Glutamatergic neuron (in vitro differentiated cells): ENCODE results near the gene PGP. TPM values are rescaled to one million over a fixed set of nuclear protein-coding genes. Genes with fewer than 3 reads are reported as not detected.

Experiments used
- DNase-seq: peaks from one replicate; pipeline ENCODE4 v3.0.0; 2022
- H3K27ac Mint-ChIP-seq: one replicate; pipeline ENCODE4 v1.8.0; 2020; ENCODE audit warnings: mild to moderate bottlenecking, mixed read lengths, inconsistent platforms; ENCODE audit not compliant: unreplicated experiment
- H3K27me3 Mint-ChIP-seq: one replicate; pipeline ENCODE4 v1.8.0; 2020; ENCODE audit warnings: mild to moderate bottlenecking, moderate library complexity, mixed read lengths, inconsistent platforms; ENCODE audit not compliant: unreplicated experiment
- H3K36me3 Mint-ChIP-seq: one replicate; pipeline ENCODE4 v1.8.0; 2020; ENCODE audit warnings: mild to moderate bottlenecking, mixed read lengths, inconsistent platforms; ENCODE audit not compliant: unreplicated experiment
- H3K4me1 Mint-ChIP-seq: one replicate; pipeline ENCODE4 v1.8.0; 2020; ENCODE audit warnings: mild to moderate bottlenecking, low read depth, mixed read lengths, inconsistent platforms; ENCODE audit not compliant: unreplicated experiment
- H3K4me3 Mint-ChIP-seq: one replicate; pipeline ENCODE4 v1.8.0; 2020; ENCODE audit warnings: mild to moderate bottlenecking, mixed read lengths, inconsistent platforms; ENCODE audit not compliant: unreplicated experiment
- H3K9me3 Mint-ChIP-seq: one replicate; pipeline ENCODE4 v1.8.0; 2020; ENCODE audit warnings: mild to moderate bottlenecking, moderate library complexity, mixed read lengths, inconsistent platforms; ENCODE audit not compliant: unreplicated experiment
- total RNA-seq: library from RNA; stranded (reverse); fragmentation: NEBNext Ultra II Directional; extraction: Animal tissue kit (Norgen Biotek cat#: 25700); gene quantifications from one replicate; pipeline ENCODE4 v1.2.1, GENCODE V29; 2021; ENCODE audit not compliant: unreplicated experiment
- TF ChIP-seq, protein P1 (sequence below): fragments of 200-600 bp; sonication (generic); IDR thresholded peaks from one replicate; pipeline ENCODE4 v1.5.0; 2021; ENCODE audit not compliant: partially characterized antibody, unreplicated experiment

PGP gene
- total RNA-seq, 1 donor from 2014 or later = 33.9 TPM

GRCh38 chr16:2246301-2246885 is 31.8 kb upstream of the PGP start:
- Mint-ChIP-seq H3K4me3 (no peak overlapping the region), H3K9me3 (peaks cover 5% of the 10 kb centered on the region)

DNA sequence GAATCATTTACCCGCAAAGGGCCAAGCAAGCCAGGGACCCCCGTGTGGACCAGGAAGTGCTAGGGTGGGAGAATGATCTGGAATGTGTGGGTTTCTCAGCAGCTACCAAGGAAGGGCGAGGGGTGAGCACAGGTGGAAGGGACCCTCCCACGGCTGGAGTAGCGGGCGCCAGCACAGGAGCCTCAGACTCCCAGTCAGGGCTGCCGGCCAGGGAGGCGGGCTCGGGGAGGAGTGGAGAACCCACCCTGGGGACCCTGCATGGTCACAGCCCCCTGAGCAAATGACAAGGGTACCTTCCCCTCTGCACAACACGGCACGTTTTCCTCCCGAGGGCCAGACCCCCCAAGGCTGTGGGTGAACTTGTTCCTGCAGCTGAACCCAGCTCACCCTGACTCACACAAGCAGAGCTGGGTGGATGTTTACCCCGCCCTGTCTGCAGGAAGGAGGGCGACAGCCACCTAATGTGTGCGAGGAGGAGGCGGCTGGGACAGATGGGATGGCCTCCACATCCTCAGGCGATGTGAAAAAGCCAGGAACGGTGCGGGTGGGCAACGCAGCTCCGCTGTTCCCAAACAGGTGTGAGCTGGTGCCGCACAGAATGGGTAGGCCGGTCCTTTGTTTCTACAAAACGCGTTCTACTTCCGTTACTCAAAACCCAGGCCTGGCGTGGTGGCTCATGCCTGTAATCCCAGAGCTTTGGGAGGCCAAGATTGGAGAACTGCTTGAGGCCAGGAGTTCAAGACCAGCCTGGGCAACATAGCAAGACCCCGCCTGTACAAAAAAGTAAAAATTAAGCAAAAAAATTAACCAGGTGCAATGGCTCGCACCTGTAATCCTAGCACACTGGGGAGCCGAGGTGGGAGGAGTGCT is 30.5 kb upstream of the PGP start:
- no peaks in the 10 kb centered on the region for H3K36me3 Mint-ChIP-seq
- TF ChIP-seq, protein P1, sequence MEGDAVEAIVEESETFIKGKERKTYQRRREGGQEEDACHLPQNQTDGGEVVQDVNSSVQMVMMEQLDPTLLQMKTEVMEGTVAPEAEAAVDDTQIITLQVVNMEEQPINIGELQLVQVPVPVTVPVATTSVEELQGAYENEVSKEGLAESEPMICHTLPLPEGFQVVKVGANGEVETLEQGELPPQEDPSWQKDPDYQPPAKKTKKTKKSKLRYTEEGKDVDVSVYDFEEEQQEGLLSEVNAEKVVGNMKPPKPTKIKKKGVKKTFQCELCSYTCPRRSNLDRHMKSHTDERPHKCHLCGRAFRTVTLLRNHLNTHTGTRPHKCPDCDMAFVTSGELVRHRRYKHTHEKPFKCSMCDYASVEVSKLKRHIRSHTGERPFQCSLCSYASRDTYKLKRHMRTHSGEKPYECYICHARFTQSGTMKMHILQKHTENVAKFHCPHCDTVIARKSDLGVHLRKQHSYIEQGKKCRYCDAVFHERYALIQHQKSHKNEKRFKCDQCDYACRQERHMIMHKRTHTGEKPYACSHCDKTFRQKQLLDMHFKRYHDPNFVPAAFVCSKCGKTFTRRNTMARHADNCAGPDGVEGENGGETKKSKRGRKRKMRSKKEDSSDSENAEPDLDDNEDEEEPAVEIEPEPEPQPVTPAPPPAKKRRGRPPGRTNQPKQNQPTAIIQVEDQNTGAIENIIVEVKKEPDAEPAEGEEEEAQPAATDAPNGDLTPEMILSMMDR = no peak
- H3K27ac Mint-ChIP-seq = no peak overlapping the region
- DNase-seq = no peak
- H3K4me1 Mint-ChIP-seq = no peaks in the 10 kb centered on the region
- H3K4me3 Mint-ChIP-seq = no peak overlapping the region
- peaks cover 5% of the 10 kb centered on the region for H3K9me3 Mint-ChIP-seq
- H3K27me3 Mint-ChIP-seq = no peaks in the 10 kb centered on the region

More at GRCh38 chr16:2246301-2246885, 31.8 kb upstream of the PGP start:
- Mint-ChIP-seq H3K36me3 (no peaks in the 10 kb centered on the region), H3K27me3 (no peaks in the 10 kb centered on the region), H3K4me1 (no peaks in the 10 kb centered on the region), H3K27ac (no peak overlapping the region)
- TF ChIP-seq, protein P1 = no peak
- DNase-seq = no peak

DNA sequence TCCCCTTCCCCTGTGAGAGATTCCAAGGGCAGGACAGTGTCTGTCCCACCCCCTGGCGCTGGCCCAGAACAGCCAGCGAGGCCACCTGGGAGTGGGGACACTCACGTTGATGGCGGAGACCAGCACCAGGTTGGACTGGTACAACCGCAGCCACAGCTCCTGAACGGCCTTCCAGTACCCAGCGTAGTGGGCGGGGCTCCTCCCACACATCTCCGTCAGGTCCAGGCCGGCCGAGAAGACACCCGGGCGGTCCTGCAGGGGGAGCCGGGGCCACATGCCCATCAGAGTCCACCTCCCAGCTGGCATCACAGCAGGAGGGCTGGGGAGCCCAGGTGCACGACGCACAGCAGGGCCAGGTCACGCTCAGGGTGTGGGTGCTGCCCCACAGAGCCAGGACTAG is 29.7 kb upstream of the PGP start:
- H3K4me3 Mint-ChIP-seq = no peak overlapping the region
- no peaks in the 10 kb centered on the region for H3K27me3 Mint-ChIP-seq
- H3K4me1 Mint-ChIP-seq = no peaks in the 10 kb centered on the region
- peaks cover 5% of the 10 kb centered on the region for H3K9me3 Mint-ChIP-seq
- H3K36me3 Mint-ChIP-seq = no peaks in the 10 kb centered on the region
- H3K27ac Mint-ChIP-seq = no peak overlapping the region
- TF ChIP-seq, protein P1 = no peak
- DNase-seq = no peak

DNA sequence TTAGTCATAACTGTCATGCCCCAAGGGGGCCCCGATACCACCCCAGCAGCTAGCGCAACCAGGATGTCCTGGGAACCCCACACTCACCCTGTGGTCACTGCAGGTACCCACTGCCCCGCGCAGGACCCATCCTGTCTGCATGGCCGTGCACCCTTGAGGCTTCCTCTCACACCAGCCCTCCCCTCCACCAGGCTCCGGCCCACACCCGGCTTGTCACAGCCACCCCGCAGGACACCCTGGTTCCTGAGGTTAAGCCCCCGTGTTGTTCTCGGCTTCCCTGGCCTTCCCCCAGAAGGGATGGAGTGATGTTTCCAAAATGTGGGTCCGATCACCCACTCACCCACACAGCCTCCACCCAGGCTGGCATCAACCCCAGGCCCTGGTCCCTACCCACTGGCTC is 29.1 kb upstream of the PGP start:
- Mint-ChIP-seq H3K4me3 (no peak overlapping the region), H3K27me3 (no peaks in the 10 kb centered on the region), H3K27ac (no peak overlapping the region), H3K9me3 (peaks cover 5% of the 10 kb centered on the region), H3K4me1 (no peaks in the 10 kb centered on the region), H3K36me3 (no peaks in the 10 kb centered on the region)
- DNase-seq = no peak
- TF ChIP-seq, protein P1 = no peak

DNA sequence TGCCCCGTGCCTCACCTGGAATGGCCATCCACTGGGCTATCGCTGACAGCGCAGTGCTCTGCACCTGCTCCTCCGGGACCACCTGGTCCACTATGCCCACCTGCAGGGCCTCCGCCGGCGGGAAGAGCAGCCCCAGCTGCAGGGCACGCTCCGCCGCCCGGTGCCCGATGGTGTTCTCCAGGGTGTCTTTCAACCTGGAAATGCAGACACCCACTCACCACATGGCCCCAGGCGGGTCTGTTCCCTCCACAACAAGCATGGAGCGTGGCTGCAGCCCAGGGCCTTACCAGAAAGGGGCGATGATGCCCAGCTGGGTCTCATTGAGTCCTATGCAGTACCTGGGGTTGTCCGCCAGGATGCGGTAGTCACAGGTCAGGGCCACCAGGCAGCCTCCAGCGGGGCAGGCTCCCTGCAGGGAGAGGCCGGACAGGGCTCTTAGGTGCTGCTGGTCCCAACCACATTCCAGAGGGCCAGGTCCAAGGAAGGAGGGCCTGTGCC is 28.4 kb upstream of the PGP start:
- TF ChIP-seq, protein P1 = peak; percentile 18
- H3K4me1 Mint-ChIP-seq = no peaks in the 10 kb centered on the region
- H3K9me3 Mint-ChIP-seq = peaks cover 5% of the 10 kb centered on the region
- no peaks in the 10 kb centered on the region for H3K27me3 Mint-ChIP-seq
- H3K4me3 Mint-ChIP-seq = no peak overlapping the region
- no peak for DNase-seq
- H3K36me3 Mint-ChIP-seq = no peaks in the 10 kb centered on the region
- no peak overlapping the region for H3K27ac Mint-ChIP-seq
